Inferior parietal cortex (tissue), 1 donor: Measurements from ENCODE around the gene SEC14L5.

Experiments
- DNase-seq: peaks from one replicate; pipeline ENCODE4 v3.0.0-alpha.2; 2016; ENCODE audit errors: extremely low spot score

Gene SEC14L5

GRCh38 chr16:4931381-4931780 lies 26.7 kb upstream of the SEC14L5 start:
- no peak for DNase-seq

GRCh38 chr16:4933433-4933832 lies 24.7 kb upstream of the SEC14L5 start:
- no peak for DNase-seq

- no peak for DNase-seq
These were observed 24.2 kb upstream of the SEC14L5 start for GRCh38 chr16:4933871-4934395.

- DNase-seq: no peak
These were observed 23.5 kb upstream of the SEC14L5 start for GRCh38 chr16:4934591-4934990.

GRCh38 chr16:4935241-4935855 lies 22.8 kb upstream of the SEC14L5 start:
- no peak for DNase-seq

- DNase-seq: no peak
These were observed 21.7 kb upstream of the SEC14L5 start for GRCh38 chr16:4936181-4936990.

GRCh38 chr16:4936991-4937781 lies 20.9 kb upstream of the SEC14L5 start, which contains the start of gene PPL:
TSS of gene PPL (minus strand) at chr16:4937148. CDS start at chr16:4937045, 103 bp downstream.
- no peak for DNase-seq

- DNase-seq: no peak
These were observed 20.1 kb upstream of the SEC14L5 start for GRCh38 chr16:4937782-4938682.

- DNase-seq: no peak
These were observed 19.5 kb upstream of the SEC14L5 start for GRCh38 chr16:4938683-4939030.

- no peak for DNase-seq
These were observed 17.4 kb upstream of the SEC14L5 start for GRCh38 chr16:4940719-4941118.

GRCh38 chr16:4942481-4942880 lies 15.6 kb upstream of the SEC14L5 start:
- DNase-seq: no peak

- no peak for DNase-seq
These were observed 13.5 kb upstream of the SEC14L5 start for GRCh38 chr16:4944333-4945281.

- DNase-seq: no peak
These were observed 12.3 kb upstream of the SEC14L5 start for GRCh38 chr16:4945560-4946502.

- no peak for DNase-seq
These were observed 11.2 kb upstream of the SEC14L5 start for GRCh38 chr16:4946917-4947316.

- no peak for DNase-seq
These were observed 10.2 kb upstream of the SEC14L5 start for GRCh38 chr16:4947722-4948503.

- DNase-seq: no peak
These were observed 9.0 kb upstream of the SEC14L5 start for GRCh38 chr16:4948903-4949766.

GRCh38 chr16:4949986-4950385 lies 8.1 kb upstream of the SEC14L5 start:
- DNase-seq: no peak
